PFSK-1 (cell line): ENCODE measurements around the gene LRFN3.

ENCODE experiments used
- FOXP2 ChIP-seq: optimal IDR thresholded peaks from 2 replicates; pipeline ENCODE3; 2011; ENCODE audit warnings: borderline replicate concordance, control low read depth, inconsistent platforms; ENCODE audit not compliant: insufficient read depth; ENCODE audit errors: extremely low read length, extremely low read depth
- POLR2AphosphoS5 ChIP-seq: IDR thresholded peaks from 2 replicates; pipeline ENCODE4 v1.6.1; 2012; ENCODE audit warnings: low read depth, mild to moderate bottlenecking, control low read depth, low read length, moderate library complexity
- REST ChIP-seq, 2 experiments: IDR thresholded peaks; 2 replicates each; pipeline versions ENCODE4 v1.6.1 to v1.8.0; 2011 to 2012; ENCODE audit warnings: low read depth in 2 of 2, low read length in 2 of 2, control low read depth in 1 of 2, inconsistent platforms in 1 of 2, mild to moderate bottlenecking in 1 of 2, moderate library complexity in 1 of 2; ENCODE audit not compliant: insufficient read depth in 1 of 2
- SIN3A ChIP-seq: IDR thresholded peaks from 2 replicates; pipeline ENCODE4 v1.6.1; 2012; ENCODE audit warnings: mild to moderate bottlenecking, low read length, moderate library complexity, borderline replicate concordance; ENCODE audit not compliant: insufficient read depth
- TAF1 ChIP-seq: IDR thresholded peaks from 2 replicates; pipeline ENCODE4 v1.6.1; 2012; ENCODE audit warnings: low read length, control low read depth, borderline replicate concordance; ENCODE audit not compliant: insufficient read depth

The LRFN3 gene

GRCh38 chr19:35939307-35940077, 3.3 kb downstream of the LRFN3 start:
- TF ChIP-seq REST (IDR thresholded peaks at IDR 0.05; ENCODE audit: insufficient read depth in 1 of 2, low read depth in 2 of 2, low read length in 2 of 2), result no peak
- no peak for TF ChIP-seq SIN3A
- no peak for TF ChIP-seq POLR2AphosphoS5
- TF ChIP-seq TAF1, result no peak
- no peak for TF ChIP-seq FOXP2

DNA sequence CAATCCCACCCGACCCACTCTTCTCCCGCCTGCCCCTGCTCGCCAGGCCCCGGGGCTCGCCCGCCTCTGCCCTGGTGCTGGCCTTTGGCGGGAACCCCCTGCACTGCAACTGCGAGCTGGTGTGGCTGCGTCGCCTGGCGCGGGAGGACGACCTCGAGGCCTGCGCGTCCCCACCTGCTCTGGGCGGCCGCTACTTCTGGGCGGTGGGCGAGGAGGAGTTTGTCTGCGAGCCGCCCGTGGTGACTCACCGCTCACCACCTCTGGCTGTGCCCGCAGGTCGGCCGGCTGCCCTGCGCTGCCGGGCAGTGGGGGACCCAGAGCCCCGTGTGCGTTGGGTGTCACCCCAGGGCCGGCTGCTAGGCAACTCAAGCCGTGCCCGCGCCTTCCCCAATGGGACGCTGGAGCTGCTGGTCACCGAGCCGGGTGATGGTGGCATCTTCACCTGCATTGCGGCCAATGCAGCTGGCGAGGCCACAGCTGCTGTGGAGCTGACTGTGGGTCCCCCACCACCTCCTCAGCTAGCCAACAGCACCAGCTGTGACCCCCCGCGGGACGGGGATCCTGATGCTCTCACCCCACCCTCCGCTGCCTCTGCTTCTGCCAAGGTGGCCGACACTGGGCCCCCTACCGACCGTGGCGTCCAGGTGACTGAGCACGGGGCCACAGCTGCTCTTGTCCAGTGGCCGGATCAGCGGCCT, 4.1 kb downstream of the LRFN3 start:
- TF ChIP-seq REST (IDR thresholded peaks at IDR 0.05; ENCODE audit: insufficient read depth in 1 of 2, low read depth in 2 of 2, low read length in 2 of 2) (no peak), SIN3A (no peak), FOXP2 (no peak), POLR2AphosphoS5 (no peak), TAF1 (no peak)

DNA sequence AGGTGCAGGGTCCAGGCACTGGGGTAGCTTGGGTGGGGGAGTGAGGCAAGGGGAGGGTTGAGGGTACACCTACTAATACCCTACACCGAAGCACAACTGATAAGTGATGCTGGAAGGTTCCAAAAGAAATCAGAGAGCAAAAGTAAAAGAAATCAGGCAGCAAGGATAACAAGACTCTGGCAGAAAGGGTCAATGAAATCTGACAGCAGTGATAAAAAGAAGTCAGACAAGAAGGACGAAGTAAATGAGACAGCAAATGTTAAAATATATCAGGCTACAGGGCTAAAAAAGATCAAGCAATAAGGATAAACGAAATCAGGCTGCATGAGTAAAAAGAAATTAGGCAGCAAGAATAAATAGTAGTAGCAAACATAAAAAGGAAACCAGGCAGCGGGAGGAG, 4.7 kb downstream of the LRFN3 start:
- TF ChIP-seq TAF1, result no peak
- no peak for TF ChIP-seq POLR2AphosphoS5
- no peak for TF ChIP-seq SIN3A
- TF ChIP-seq FOXP2, result no peak
- TF ChIP-seq REST (IDR thresholded peaks at IDR 0.05; ENCODE audit: insufficient read depth in 1 of 2, low read depth in 2 of 2, low read length in 2 of 2), result no peak

GRCh38 chr19:35942235-35942634, 6.1 kb downstream of the LRFN3 start:
- TF ChIP-seq FOXP2 (no peak), TAF1 (no peak), REST (IDR thresholded peaks at IDR 0.05; ENCODE audit: insufficient read depth in 1 of 2, low read depth in 2 of 2, low read length in 2 of 2) (no peak), POLR2AphosphoS5 (no peak), SIN3A (no peak)
